DOHH2 (cell line): ENCODE results near the gene ZFPM1.

Source experiments
- EZH2phosphoT487 ChIP-seq: fragments of 200-600 bp; sonication (generic); IDR thresholded peaks from 2 replicates; pipeline ENCODE4 v1.6.1; 2017; ENCODE audit warnings: borderline replicate concordance, mild to moderate bottlenecking, antibody characterized with exemption, low read length, moderate library complexity, mixed read lengths
- TF ChIP-seq, protein P1 (sequence below): fragments of 200-600 bp; sonication (generic); IDR thresholded peaks from one replicate; pipeline ENCODE4 v1.5.1; 2014; ENCODE audit warnings: antibody characterized with exemption, mild to moderate bottlenecking, low read depth, low read length; ENCODE audit not compliant: poor library complexity, severe bottlenecking

DNA sequence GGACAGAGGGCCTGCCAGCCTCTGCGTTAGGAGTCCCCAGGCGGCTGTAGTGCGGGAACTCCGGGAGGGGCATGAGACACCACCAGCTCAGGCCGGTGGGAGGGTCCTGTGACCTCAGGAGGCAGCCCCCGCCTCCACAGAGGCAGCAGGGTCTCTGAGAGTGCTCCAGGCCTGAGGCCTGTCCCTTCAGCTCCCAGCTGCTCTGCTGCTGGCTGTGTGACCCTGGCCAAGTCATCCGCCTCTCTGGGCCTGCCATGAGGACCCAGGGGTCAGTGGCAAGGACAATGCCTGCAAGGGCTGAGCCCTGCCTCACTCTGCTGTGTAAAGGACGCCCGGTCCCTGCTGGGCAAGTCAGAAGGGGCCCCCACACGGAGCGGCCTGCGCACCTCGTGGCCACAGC, 27.1 kb upstream of the ZFPM1 start:
- TF ChIP-seq, protein P1, sequence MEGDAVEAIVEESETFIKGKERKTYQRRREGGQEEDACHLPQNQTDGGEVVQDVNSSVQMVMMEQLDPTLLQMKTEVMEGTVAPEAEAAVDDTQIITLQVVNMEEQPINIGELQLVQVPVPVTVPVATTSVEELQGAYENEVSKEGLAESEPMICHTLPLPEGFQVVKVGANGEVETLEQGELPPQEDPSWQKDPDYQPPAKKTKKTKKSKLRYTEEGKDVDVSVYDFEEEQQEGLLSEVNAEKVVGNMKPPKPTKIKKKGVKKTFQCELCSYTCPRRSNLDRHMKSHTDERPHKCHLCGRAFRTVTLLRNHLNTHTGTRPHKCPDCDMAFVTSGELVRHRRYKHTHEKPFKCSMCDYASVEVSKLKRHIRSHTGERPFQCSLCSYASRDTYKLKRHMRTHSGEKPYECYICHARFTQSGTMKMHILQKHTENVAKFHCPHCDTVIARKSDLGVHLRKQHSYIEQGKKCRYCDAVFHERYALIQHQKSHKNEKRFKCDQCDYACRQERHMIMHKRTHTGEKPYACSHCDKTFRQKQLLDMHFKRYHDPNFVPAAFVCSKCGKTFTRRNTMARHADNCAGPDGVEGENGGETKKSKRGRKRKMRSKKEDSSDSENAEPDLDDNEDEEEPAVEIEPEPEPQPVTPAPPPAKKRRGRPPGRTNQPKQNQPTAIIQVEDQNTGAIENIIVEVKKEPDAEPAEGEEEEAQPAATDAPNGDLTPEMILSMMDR = no peak
- no peak for TF ChIP-seq EZH2phosphoT487
